SK-N-SH (cell line): ENCODE measurements around the gene CHST3. TPM values are rescaled to one million over a fixed set of nuclear protein-coding genes. Genes with fewer than 3 reads are reported as not detected.

Source experiments
- CTCF ChIA-PET: fragments of 300-600, 350-600 bp; formaldehyde crosslinking; extraction: SDS; loops from one replicate; lab custom pipeline; 2021; lab: Yijun Ruan, JAX
- POLR2A ChIA-PET: fragments of 350-600 bp; sonication (Branson Sonifier 250); formaldehyde crosslinking; extraction: SDS; loops from one replicate; lab custom pipeline; 2020; ENCODE audit warnings: antibody characterized with exemption, inconsistent platforms; lab: Yijun Ruan, JAX
- DNase-seq: peaks from one replicate; pipeline ENCODE4 v3.0.0; 2012
- H2AFZ ChIP-seq: fragments of 200-600 bp; sonication (generic); 2 replicates; pipeline ENCODE4 v1.8.1; 2016; ENCODE audit warnings: antibody characterized with exemption, mild to moderate bottlenecking, low read depth
- H3F3A ChIP-seq: fragments of 200-600 bp; sonication (generic); replicated peaks from 2 replicates; pipeline ENCODE3; 2016; ENCODE audit warnings: antibody characterized with exemption, mild to moderate bottlenecking; ENCODE audit not compliant: insufficient read depth
- H3K27ac ChIP-seq, 2 experiments: fragments of 200-500 bp in 1 of 2; fragments of 200-600 bp in 1 of 2; sonication (Bioruptor generic) in 1 of 2; sonication (generic), shearing (Covaris generic) in 1 of 2; 2 replicates each; pipeline versions ENCODE4 v1.5.1 to v1.6.1; 2014 to 2016; ENCODE audit warnings: low read depth in 2 of 2, inconsistent platforms in 1 of 2, low read length in 1 of 2, mild to moderate bottlenecking in 1 of 2, mixed read lengths in 1 of 2
- H3K27me3 ChIP-seq: fragments of 200-600 bp; sonication (generic), shearing (Covaris generic); 2 replicates; pipeline ENCODE4 v1.6.1; 2016; ENCODE audit warnings: mixed run types; ENCODE audit not compliant: insufficient read depth
- H3K36me3 ChIP-seq, 2 experiments: fragments of 200-500 bp in 1 of 2; fragments of 200-600 bp in 1 of 2; sonication (Bioruptor generic) in 1 of 2; sonication (generic) in 1 of 2; replicated peaks in 1 of 2; 2 replicates each; pipeline versions ENCODE3 to v1.5.1; 2014 to 2016; ENCODE audit warnings: low read length in 1 of 2, mild to moderate bottlenecking in 1 of 2; ENCODE audit not compliant: insufficient read depth in 2 of 2, control insufficient read depth in 1 of 2
- H3K4me1 ChIP-seq, 2 experiments: fragments of 200-500 bp in 1 of 2; fragments of 200-600 bp in 1 of 2; sonication (Bioruptor generic) in 1 of 2; sonication (generic), shearing (Covaris generic) in 1 of 2; 2 replicates each; pipeline versions ENCODE4 v1.5.1 to v1.6.1; 2014 to 2016; ENCODE audit warnings: low read depth in 1 of 2, low read length in 1 of 2, mixed run types in 1 of 2; ENCODE audit not compliant: insufficient read depth in 2 of 2, control insufficient read depth in 1 of 2
- H3K4me2 ChIP-seq: fragments of 200-600 bp; sonication (generic), shearing (Covaris generic); 2 replicates; pipeline ENCODE4 v1.6.1; 2017; ENCODE audit warnings: mixed run types
- H3K4me3 ChIP-seq, 2 experiments: fragments of 200-500 bp in 1 of 2; fragments of 200-600 bp in 1 of 2; sonication (Bioruptor generic) in 1 of 2; sonication (generic), shearing (Covaris generic) in 1 of 2; 2 replicates each; pipeline versions ENCODE4 v1.5.1 to v1.8.1; 2014 to 2016; ENCODE audit warnings: low read depth in 2 of 2, inconsistent platforms in 1 of 2, low read length in 1 of 2, mild to moderate bottlenecking in 1 of 2, mixed read lengths in 1 of 2, moderate library complexity in 1 of 2
- H3K79me2 ChIP-seq: fragments of 200-600 bp; sonication (generic); 2 replicates; pipeline ENCODE4 v1.8.1; 2017; ENCODE audit warnings: mild to moderate bottlenecking; ENCODE audit not compliant: insufficient read depth
- H3K9ac ChIP-seq: fragments of 200-600 bp; sonication (generic); 2 replicates; pipeline ENCODE4 v1.6.1; 2017; ENCODE audit warnings: mixed run types
- H3K9me2 ChIP-seq: fragments of 200-600 bp; sonication (generic); 2 replicates; pipeline ENCODE4 v1.6.1; 2017; ENCODE audit warnings: mixed run types
- H3K9me3 ChIP-seq: fragments of 200-600 bp; sonication (generic); 2 replicates; pipeline ENCODE4 v1.6.1; 2017; ENCODE audit warnings: mixed run types, mild to moderate bottlenecking, moderate library complexity
- H4K20me1 ChIP-seq: fragments of 200-600 bp; sonication (generic); 2 replicates; pipeline ENCODE4 v1.6.1; 2017; ENCODE audit warnings: mild to moderate bottlenecking, mixed run types; ENCODE audit not compliant: insufficient read depth
- CHD2 ChIP-seq: fragments of 150-350 bp; IDR thresholded peaks from 2 replicates; pipeline ENCODE4 v1.6.1; 2018; ENCODE audit warnings: low read length; ENCODE audit not compliant: partially characterized antibody
- EP300 ChIP-seq, 2 experiments: IDR thresholded peaks; 2 replicates each; pipeline versions ENCODE4 v1.4.0 to v1.6.1; 2012; ENCODE audit warnings: borderline replicate concordance in 1 of 2, low read depth in 1 of 2, low read length in 1 of 2
- EZH2phosphoT487 ChIP-seq: fragments of 200-600 bp; sonication (generic); IDR thresholded peaks from 2 replicates; pipeline ENCODE4 v1.6.1; 2017; ENCODE audit warnings: low read depth, mixed run types, mild to moderate bottlenecking, antibody characterized with exemption, moderate library complexity, borderline replicate concordance
- FOXJ3 ChIP-seq: sonication (generic); formaldehyde crosslinking; IDR thresholded peaks from 2 replicates; pipeline ENCODE4 v1.5.1; 2020; ENCODE audit warnings: mild to moderate bottlenecking, missing genetic modification reagents
- FOXM1 ChIP-seq: IDR thresholded peaks from 2 replicates; pipeline ENCODE4 v1.4.0; 2012; ENCODE audit warnings: low read depth, mild to moderate bottlenecking
- GABPA ChIP-seq: IDR thresholded peaks from 2 replicates; pipeline ENCODE4 v1.4.0; 2012; ENCODE audit warnings: low read depth, mild to moderate bottlenecking
- GATA2 ChIP-seq: sonication (generic); formaldehyde crosslinking; IDR thresholded peaks from 2 replicates; pipeline ENCODE4 v1.5.0; 2020; ENCODE audit warnings: mild to moderate bottlenecking, missing genetic modification reagents
- MEF2A ChIP-seq: IDR thresholded peaks from 2 replicates; pipeline ENCODE4 v1.4.0; 2012; ENCODE audit warnings: low read depth, borderline replicate concordance
- NFIC ChIP-seq: IDR thresholded peaks from 2 replicates; pipeline ENCODE4 v1.4.0; 2012; ENCODE audit warnings: borderline replicate concordance
- POLR2AphosphoS5 ChIP-seq: IDR thresholded peaks from 2 replicates; pipeline ENCODE4 v1.6.1; 2012; ENCODE audit warnings: low read depth, low read length
- RCOR1 ChIP-seq: fragments of 150-350 bp; IDR thresholded peaks from 2 replicates; pipeline ENCODE4 v1.6.1; 2017; ENCODE audit warnings: antibody characterized with exemption, low read length
- RFX5 ChIP-seq: IDR thresholded peaks from 2 replicates; pipeline ENCODE4 v1.6.1; 2012; ENCODE audit warnings: mild to moderate bottlenecking, improper control_type of control experiment, low read length
- SMC3 ChIP-seq: IDR thresholded peaks from 2 replicates; pipeline ENCODE4 v1.6.1; 2012; ENCODE audit warnings: low read depth, low read length, improper control_type of control experiment
- TAF1 ChIP-seq: IDR thresholded peaks from 2 replicates; pipeline ENCODE4 v1.6.1; 2012; ENCODE audit warnings: low read depth, mild to moderate bottlenecking, low read length, moderate library complexity, borderline replicate concordance
- WGBS: methylation state at CpG from one replicate; pipeline ENCODE4 v1.1.6; 2017; ENCODE audit warnings: low lambda C conversion rate; 5-methylcytosine and 5-hydroxymethylcytosine counted together
- polyA plus RNA-seq, 3 experiments: library from polyadenylated mRNA; depleted of rRNA; stranded (reverse); fragments of >200 nt; gene quantifications; 2 replicates each; pipeline ENCODE4 v1.2.3, GENCODE V29; 2012
- TF ChIP-seq, protein P1 (sequence below): IDR thresholded peaks from 2 replicates; pipeline ENCODE4; 2012
- TF ChIP-seq, protein P2 (sequence below): IDR thresholded peaks from 2 replicates; pipeline ENCODE4 v1.4.0; 2012; ENCODE audit warnings: low read depth
- TF ChIP-seq, protein P3 (sequence below): fragments of 150-350 bp; IDR thresholded peaks from 2 replicates; pipeline ENCODE4 v1.6.1; 2016; ENCODE audit warnings: mild to moderate bottlenecking, low read depth, low read length
- TF ChIP-seq, protein P4 (sequence below): IDR thresholded peaks from 2 replicates; pipeline ENCODE4 v1.4.0; 2012; ENCODE audit warnings: low read depth, borderline replicate concordance

Gene CHST3
- polyA plus RNA-seq, 1 of the 3 experiments (the other 2 are of a cell fraction), result 6.0 TPM

DNA sequence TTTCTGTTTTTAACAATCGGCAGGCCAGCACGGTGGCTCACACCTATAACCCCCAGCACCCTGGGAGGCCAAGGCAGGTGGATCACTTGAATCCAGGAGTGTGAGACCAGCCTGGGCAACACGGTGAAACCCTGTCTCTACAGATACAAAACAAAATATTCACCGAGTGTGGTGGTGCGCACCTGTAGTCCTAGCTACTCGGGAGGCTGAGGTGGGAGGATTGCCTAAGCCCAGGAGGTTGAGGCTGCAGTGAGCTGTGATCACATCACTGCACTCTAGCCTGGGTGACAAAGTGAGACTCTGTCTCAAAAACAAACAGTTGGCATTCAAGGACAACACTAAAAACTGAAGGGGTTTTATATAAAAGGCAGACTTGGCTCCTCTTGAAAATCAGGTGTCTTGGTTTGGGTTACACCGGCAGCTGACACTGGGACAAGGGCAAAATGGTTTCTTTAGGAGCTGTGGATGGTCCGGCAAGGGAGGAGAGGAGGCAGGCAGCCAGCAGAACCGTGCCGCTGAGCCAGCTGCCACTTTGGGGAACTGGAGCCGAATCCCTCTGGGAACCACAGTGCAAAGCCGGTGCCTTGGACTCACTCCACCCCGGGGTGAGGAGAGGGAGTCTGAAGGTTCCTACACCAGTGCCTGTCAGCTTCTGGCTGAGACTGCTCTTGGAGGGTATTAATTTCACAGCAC lies 52.6 kb downstream of the CHST3 start:
- no peaks in the 10 kb centered on the region for H3K27me3 ChIP-seq
- POLR2A ChIA-PET, result no interaction called here
- no peak overlapping the region for H2AFZ ChIP-seq
- 88% methylated on average over 13 of the region's 13 CpGs for WGBS
- no peaks in the 10 kb centered on the region for H3K9me2 ChIP-seq
- H3K9me3 ChIP-seq, result no peaks in the 10 kb centered on the region
- TF ChIP-seq EP300 (IDR thresholded peaks at IDR 0.05; ENCODE audit: borderline replicate concordance in 1 of 2, low read depth in 1 of 2, low read length in 1 of 2) (no peak), FOXJ3 (CRISPR knock-in tag) (no peak), GABPA (no peak), RCOR1 (no peak)
- TF ChIP-seq, protein P1, sequence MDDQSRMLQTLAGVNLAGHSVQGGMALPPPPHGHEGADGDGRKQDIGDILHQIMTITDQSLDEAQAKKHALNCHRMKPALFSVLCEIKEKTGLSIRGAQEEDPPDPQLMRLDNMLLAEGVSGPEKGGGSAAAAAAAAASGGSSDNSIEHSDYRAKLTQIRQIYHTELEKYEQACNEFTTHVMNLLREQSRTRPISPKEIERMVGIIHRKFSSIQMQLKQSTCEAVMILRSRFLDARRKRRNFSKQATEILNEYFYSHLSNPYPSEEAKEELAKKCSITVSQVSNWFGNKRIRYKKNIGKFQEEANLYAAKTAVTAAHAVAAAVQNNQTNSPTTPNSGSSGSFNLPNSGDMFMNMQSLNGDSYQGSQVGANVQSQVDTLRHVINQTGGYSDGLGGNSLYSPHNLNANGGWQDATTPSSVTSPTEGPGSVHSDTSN, result no peak
- TF ChIP-seq, all 33 proteins: peak for 0
- no peaks in the 10 kb centered on the region for H3F3A ChIP-seq
- H3K4me3 ChIP-seq, result no peak overlapping the region
- H3K4me2 ChIP-seq, result no peak overlapping the region
- no peak overlapping the region for H3K27ac ChIP-seq
- DNase-seq, result no peak
- CTCF ChIA-PET, result interaction anchor here (1.3 kb wide), 1 partner anchor 120 kb away, joined by 4 read pairs; no protein-coding TSS in a partner anchor
- peaks cover 0 to 31% of the 10 kb centered on the region in 2 experiments; a peak in 2 of 4 replicates for H3K4me1 ChIP-seq
- H4K20me1 ChIP-seq, result no peaks in the 10 kb centered on the region
- H3K9ac ChIP-seq, result no peak overlapping the region
- H3K79me2 ChIP-seq, result no peaks in the 10 kb centered on the region
- H3K36me3 ChIP-seq, result no peaks in the 10 kb centered on the region

DNA sequence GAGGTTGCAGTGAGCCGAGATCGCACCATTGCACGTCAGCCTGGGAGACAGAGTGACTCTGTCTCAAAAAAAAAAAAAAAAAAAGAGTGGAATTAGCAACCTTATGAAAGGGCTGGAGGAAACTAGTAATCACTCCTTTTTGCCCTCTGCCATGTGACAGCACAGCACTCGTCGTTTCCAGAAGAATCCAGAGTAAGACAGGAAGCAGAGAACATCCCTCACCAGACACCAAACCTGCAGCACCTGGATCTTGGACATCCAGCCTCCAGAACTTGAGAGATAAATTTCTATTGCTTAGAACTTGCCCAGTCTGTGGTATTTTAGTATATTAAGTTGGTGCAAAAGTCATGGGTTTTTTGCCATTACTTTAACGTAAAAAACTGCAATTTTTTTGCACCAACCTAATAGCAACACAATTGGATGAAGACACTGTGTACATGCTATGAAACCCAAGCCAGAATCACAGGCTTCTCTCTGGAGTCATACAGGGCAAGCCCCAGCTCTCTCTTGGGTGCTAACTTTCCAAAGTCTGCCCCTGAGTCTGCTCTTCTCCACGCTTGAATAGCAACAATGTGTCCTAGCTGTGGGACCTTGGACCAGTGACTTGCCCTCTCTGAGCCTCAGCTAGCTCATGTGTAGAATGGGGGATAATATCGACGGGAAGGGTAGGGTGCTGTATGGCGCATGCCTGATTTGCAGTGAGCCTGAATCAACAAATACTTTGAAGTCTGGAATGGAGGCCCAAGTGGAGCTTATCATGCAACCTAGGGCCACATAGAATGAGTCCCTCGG lies 55.1 kb downstream of the CHST3 start:
- ChIA-PET CTCF (no interaction called here), POLR2A (no interaction called here)
- no peaks in the 10 kb centered on the region for H3K79me2 ChIP-seq
- no peaks in the 10 kb centered on the region for H3K27me3 ChIP-seq
- TF ChIP-seq SMC3 (no peak), NFIC (no peak), MEF2A (no peak), FOXM1 (no peak), POLR2AphosphoS5 (no peak), CHD2 (no peak), RFX5 (no peak), EZH2phosphoT487 (no peak), GATA2 (CRISPR knock-in tag) (no peak), TAF1 (no peak), RCOR1 (no peak), FOXJ3 (CRISPR knock-in tag) (no peak)
- TF ChIP-seq, protein P2, sequence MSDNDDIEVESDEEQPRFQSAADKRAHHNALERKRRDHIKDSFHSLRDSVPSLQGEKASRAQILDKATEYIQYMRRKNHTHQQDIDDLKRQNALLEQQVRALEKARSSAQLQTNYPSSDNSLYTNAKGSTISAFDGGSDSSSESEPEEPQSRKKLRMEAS, result no peak
- TF ChIP-seq, protein P3, sequence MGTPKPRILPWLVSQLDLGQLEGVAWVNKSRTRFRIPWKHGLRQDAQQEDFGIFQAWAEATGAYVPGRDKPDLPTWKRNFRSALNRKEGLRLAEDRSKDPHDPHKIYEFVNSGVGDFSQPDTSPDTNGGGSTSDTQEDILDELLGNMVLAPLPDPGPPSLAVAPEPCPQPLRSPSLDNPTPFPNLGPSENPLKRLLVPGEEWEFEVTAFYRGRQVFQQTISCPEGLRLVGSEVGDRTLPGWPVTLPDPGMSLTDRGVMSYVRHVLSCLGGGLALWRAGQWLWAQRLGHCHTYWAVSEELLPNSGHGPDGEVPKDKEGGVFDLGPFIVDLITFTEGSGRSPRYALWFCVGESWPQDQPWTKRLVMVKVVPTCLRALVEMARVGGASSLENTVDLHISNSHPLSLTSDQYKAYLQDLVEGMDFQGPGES, result no peak
- TF ChIP-seq, protein P4, sequence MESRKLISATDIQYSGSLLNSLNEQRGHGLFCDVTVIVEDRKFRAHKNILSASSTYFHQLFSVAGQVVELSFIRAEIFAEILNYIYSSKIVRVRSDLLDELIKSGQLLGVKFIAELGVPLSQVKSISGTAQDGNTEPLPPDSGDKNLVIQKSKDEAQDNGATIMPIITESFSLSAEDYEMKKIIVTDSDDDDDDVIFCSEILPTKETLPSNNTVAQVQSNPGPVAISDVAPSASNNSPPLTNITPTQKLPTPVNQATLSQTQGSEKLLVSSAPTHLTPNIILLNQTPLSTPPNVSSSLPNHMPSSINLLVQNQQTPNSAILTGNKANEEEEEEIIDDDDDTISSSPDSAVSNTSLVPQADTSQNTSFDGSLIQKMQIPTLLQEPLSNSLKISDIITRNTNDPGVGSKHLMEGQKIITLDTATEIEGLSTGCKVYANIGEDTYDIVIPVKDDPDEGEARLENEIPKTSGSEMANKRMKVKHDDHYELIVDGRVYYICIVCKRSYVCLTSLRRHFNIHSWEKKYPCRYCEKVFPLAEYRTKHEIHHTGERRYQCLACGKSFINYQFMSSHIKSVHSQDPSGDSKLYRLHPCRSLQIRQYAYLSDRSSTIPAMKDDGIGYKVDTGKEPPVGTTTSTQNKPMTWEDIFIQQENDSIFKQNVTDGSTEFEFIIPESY, result no peak
- no peak overlapping the region for H3K4me2 ChIP-seq
- H3K9ac ChIP-seq, result no peak overlapping the region
- peaks cover 0 to 7% of the 10 kb centered on the region in 2 experiments; a peak in 1 of 4 replicates for H3K4me1 ChIP-seq
- no peaks in the 10 kb centered on the region for H3K9me2 ChIP-seq
- H3K4me3 ChIP-seq, result no peak overlapping the region
- DNase-seq, result no peak
- 79% methylated on average over 11 of the region's 11 CpGs for WGBS
- H3F3A ChIP-seq, result no peaks in the 10 kb centered on the region
- H2AFZ ChIP-seq, result no peak overlapping the region
- no peaks in the 10 kb centered on the region for H3K9me3 ChIP-seq
- no peak overlapping the region for H3K27ac ChIP-seq
- H4K20me1 ChIP-seq, result no peaks in the 10 kb centered on the region
- H3K36me3 ChIP-seq, result no peaks in the 10 kb centered on the region
